ENCODE results near the gene ZCCHC24. TPM values are rescaled to one million over a fixed set of nuclear protein-coding genes. Genes with fewer than 3 reads are reported as not detected.

ZCCHC24 gene
- polyA plus RNA-seq, 1 of the 3 experiments (the other 2 are of a cell fraction), result 15.8 TPM

DNA sequence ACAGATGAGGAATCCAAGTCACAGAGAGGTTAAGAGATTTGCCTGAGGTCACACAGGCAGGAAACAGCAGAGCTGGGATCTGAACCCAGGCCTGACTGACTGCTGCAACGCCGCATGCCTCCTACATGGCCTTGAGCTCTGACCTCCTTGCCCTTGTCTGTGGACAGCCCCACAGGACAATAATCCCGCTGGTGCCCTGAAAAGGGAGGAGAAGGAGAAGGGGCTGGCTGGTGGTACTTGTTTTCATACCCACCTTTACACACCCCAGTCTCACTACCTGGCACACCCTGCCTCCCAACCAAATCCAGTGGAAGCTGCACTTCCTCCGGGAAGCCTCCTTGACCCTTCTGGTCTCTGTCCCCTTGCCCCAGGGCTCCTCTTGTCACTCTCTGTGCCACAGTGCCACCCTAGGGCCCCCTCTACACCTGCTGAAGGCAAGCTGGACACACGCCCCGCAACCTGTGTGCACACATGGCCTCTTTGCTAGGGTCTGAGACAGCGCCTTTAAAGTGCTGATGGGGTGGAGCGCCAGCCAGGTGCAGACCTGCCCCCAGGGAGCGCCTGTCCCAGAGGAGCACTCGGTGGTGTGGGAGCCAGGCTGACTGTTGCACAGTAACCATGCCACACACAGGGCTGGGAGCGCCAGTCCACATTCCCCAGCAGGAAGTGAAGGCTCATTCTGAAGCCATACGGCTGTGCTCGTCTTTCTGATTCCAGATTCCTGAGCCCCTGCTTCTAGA is 38.6 kb downstream of the ZCCHC24 start:
- 92% methylated on average over 6 of the region's 13 CpGs for WGBS (ENCODE audit: low lambda C conversion rate)
- Histone ChIP-seq H3K4me3 (ENCODE audit: low read depth in 2 of 2, low read length in 1 of 2) (no peak overlapping the region), H3F3A (replicated peaks; ENCODE audit: insufficient read depth) (no peaks in the 10 kb centered on the region), H4K20me1 (ENCODE audit: insufficient read depth) (peaks cover 22% of the 10 kb centered on the region; the same call in 1 of the 2 replicates), H2AFZ (ENCODE audit: low read depth) (no peak overlapping the region), H3K27me3 (ENCODE audit: insufficient read depth) (no peaks in the 10 kb centered on the region), H3K9ac (no peak overlapping the region), H3K9me2 (no peaks in the 10 kb centered on the region), H3K4me2 (no peak overlapping the region), H3K4me1 (ENCODE audit: control insufficient read depth in 1 of 2, insufficient read depth in 2 of 2, low read depth in 1 of 2, low read length in 1 of 2) (peaks cover 18 to 79% of the 10 kb centered on the region in 2 experiments), H3K36me3 (replicated peaks in 1 of 2; ENCODE audit: control insufficient read depth in 1 of 2, insufficient read depth in 2 of 2, low read length in 1 of 2) (no peaks in the 10 kb centered on the region), H3K27ac (ENCODE audit: low read depth in 2 of 2, low read length in 1 of 2) (peak overlapping the region in 1 of 2 experiments; percentile 95; a peak in 2 of 4 replicates), H3K79me2 (ENCODE audit: insufficient read depth) (no peaks in the 10 kb centered on the region; the same call in 1 of the 2 replicates), H3K9me3 (no peaks in the 10 kb centered on the region)
- ChIA-PET POLR2A (no interaction called here), CTCF (interaction anchor here (0.6 to 3.4 kb wide), 3 partner anchors 16 to 32 kb away, joined by 3 to 16 read pairs (median 7); no protein-coding TSS in a partner anchor)
- TF ChIP-seq JUND (IDR thresholded peaks at IDR 0.05) (no peak), NRF1 (IDR thresholded peaks at IDR 0.05; ENCODE audit: low read depth, low read length) (no peak), GATA2 (CRISPR knock-in tag; IDR thresholded peaks at IDR 0.05) (0 out of 2 replicates have a peak, but pooled peaks have one; percentile 6), CHD2 (IDR thresholded peaks at IDR 0.05; ENCODE audit: low read length, partially characterized antibody) (no peak)
- DNase-seq, result no peak

DNA sequence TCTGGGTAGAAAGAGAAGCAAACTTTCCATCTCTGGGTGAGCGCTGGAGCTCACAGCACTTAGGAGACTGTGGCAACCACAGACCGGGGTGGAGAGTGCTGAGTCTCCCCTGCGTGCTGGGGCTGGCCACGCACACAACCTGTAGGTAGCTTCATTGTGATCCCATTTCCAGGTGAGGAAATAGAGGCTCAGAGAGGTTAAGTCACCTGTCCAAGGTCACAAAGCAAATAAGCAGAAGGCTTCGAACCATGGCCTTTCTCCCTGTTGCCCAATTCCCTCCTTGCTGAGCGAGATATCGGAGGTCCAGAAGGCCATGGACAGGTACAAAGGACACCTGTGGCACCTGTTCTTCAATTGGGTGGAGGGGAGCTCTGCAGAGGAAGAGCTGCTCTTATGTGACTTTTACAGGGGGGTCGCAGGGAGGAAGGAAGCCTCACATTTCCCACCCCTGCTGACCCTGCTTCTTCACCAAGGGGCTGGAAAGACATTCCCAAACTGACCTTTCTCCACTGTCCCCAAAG is 39.4 kb downstream of the ZCCHC24 start:
- Histone ChIP-seq H3K27ac (ENCODE audit: low read depth in 2 of 2, low read length in 1 of 2) (no peak overlapping the region; a peak in 1 of 4 replicates), H2AFZ (ENCODE audit: low read depth) (no peak overlapping the region), H3K4me3 (ENCODE audit: low read depth in 2 of 2, low read length in 1 of 2) (no peak overlapping the region), H3K9me3 (no peaks in the 10 kb centered on the region), H3K9me2 (no peaks in the 10 kb centered on the region), H3K36me3 (replicated peaks in 1 of 2; ENCODE audit: control insufficient read depth in 1 of 2, insufficient read depth in 2 of 2, low read length in 1 of 2) (no peaks in the 10 kb centered on the region), H3K4me2 (no peak overlapping the region), H3K79me2 (ENCODE audit: insufficient read depth) (peaks cover 3% of the 10 kb centered on the region; the same call in 1 of the 2 replicates), H3F3A (replicated peaks; ENCODE audit: insufficient read depth) (no peaks in the 10 kb centered on the region), H3K4me1 (ENCODE audit: control insufficient read depth in 1 of 2, insufficient read depth in 2 of 2, low read depth in 1 of 2, low read length in 1 of 2) (peaks cover 18 to 87% of the 10 kb centered on the region in 2 experiments), H3K27me3 (ENCODE audit: insufficient read depth) (no peaks in the 10 kb centered on the region), H4K20me1 (ENCODE audit: insufficient read depth) (peaks cover 20% of the 10 kb centered on the region; the same call in 1 of the 2 replicates), H3K9ac (no peak overlapping the region)
- no peak for DNase-seq
- ChIA-PET CTCF (interaction anchor here (1.3 to 3.4 kb wide), 3 partner anchors 17 to 62 kb away, joined by 6 to 16 read pairs (median 7); no protein-coding TSS in a partner anchor), POLR2A (no interaction called here)
- TF ChIP-seq FOXJ3 (CRISPR knock-in tag; IDR thresholded peaks at IDR 0.05) (no peak), SMC3 (IDR thresholded peaks at IDR 0.05; ENCODE audit: low read depth, low read length) (no peak), SIN3A (IDR thresholded peaks at IDR 0.05; ENCODE audit: borderline replicate concordance, low read depth, low read length) (no peak), YY1 (IDR thresholded peaks at IDR 0.05; ENCODE audit: low read depth) (no peak), RCOR1 (IDR thresholded peaks at IDR 0.05; ENCODE audit: low read length) (no peak), ELF1 (IDR thresholded peaks at IDR 0.05) (no peak)
- TF ChIP-seq, protein P1, sequence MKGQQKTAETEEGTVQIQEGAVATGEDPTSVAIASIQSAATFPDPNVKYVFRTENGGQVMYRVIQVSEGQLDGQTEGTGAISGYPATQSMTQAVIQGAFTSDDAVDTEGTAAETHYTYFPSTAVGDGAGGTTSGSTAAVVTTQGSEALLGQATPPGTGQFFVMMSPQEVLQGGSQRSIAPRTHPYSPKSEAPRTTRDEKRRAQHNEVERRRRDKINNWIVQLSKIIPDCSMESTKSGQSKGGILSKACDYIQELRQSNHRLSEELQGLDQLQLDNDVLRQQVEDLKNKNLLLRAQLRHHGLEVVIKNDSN (IDR thresholded peaks at IDR 0.05; ENCODE audit: borderline replicate concordance, low read depth), result no peak
- TF ChIP-seq, protein P2, sequence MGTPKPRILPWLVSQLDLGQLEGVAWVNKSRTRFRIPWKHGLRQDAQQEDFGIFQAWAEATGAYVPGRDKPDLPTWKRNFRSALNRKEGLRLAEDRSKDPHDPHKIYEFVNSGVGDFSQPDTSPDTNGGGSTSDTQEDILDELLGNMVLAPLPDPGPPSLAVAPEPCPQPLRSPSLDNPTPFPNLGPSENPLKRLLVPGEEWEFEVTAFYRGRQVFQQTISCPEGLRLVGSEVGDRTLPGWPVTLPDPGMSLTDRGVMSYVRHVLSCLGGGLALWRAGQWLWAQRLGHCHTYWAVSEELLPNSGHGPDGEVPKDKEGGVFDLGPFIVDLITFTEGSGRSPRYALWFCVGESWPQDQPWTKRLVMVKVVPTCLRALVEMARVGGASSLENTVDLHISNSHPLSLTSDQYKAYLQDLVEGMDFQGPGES (IDR thresholded peaks at IDR 0.05; ENCODE audit: low read depth, low read length), result no peak
- WGBS (ENCODE audit: low lambda C conversion rate), result 84% methylated on average over 8 of the region's 8 CpGs

Data from SK-N-SH (cell line).